IPS-20b (cell line): ENCODE data around the gene DNASE1L2.

Experiments
- H3K27ac ChIP-seq: one replicate; pipeline ENCODE4 v1.5.1; 2013; ENCODE audit warnings: low read length
- H3K27me3 ChIP-seq: 2 replicates; pipeline ENCODE4 v1.6.1; 2013; ENCODE audit warnings: mild to moderate bottlenecking, low read length, inconsistent platforms; ENCODE audit not compliant: insufficient read depth
- H3K36me3 ChIP-seq: 2 replicates; pipeline ENCODE4 v1.6.1; 2013; ENCODE audit warnings: low read depth, mild to moderate bottlenecking, inconsistent platforms, low read length, moderate library complexity; ENCODE audit not compliant: insufficient read depth
- H3K4me1 ChIP-seq: 2 replicates; pipeline ENCODE4 v1.6.1; 2013; ENCODE audit warnings: mild to moderate bottlenecking, control low read depth, inconsistent platforms, low read length, moderate library complexity; ENCODE audit not compliant: insufficient read depth
- H3K4me3 ChIP-seq: 2 replicates; pipeline ENCODE4 v1.5.1; 2013; ENCODE audit warnings: mild to moderate bottlenecking, low read length, inconsistent platforms
- H3K9ac ChIP-seq: 2 replicates; pipeline ENCODE4 v1.6.1; 2013; ENCODE audit warnings: low read depth, mild to moderate bottlenecking, inconsistent platforms, low read length, moderate library complexity
- H3K9me3 ChIP-seq: 2 replicates; pipeline ENCODE4 v1.6.1; 2013; ENCODE audit warnings: mild to moderate bottlenecking, low read depth, low read length, inconsistent platforms; ENCODE audit not compliant: insufficient read depth

DNASE1L2 gene

GRCh38 chr16:2278272-2278608 is 42.0 kb downstream of the DNASE1L2 start:
- H3K27me3 ChIP-seq: no peaks in the 10 kb centered on the region
- H3K27ac ChIP-seq: no peak overlapping the region
- no peaks in the 10 kb centered on the region for H3K36me3 ChIP-seq
- no peaks in the 10 kb centered on the region for H3K9me3 ChIP-seq
- H3K4me3 ChIP-seq: no peak overlapping the region
- no peaks in the 10 kb centered on the region for H3K4me1 ChIP-seq
- no peak overlapping the region for H3K9ac ChIP-seq

- no peaks in the 10 kb centered on the region for H3K27me3 ChIP-seq
Measured at GRCh38 chr16:2278956-2279800, 42.9 kb downstream of the DNASE1L2 start.

GRCh38 chr16:2280461-2280860 is 44.2 kb downstream of the DNASE1L2 start:
- H3K27ac ChIP-seq: no peak overlapping the region
- H3K36me3 ChIP-seq: no peaks in the 10 kb centered on the region
- H3K27me3 ChIP-seq: no peaks in the 10 kb centered on the region
- H3K4me3 ChIP-seq: no peak overlapping the region
- no peaks in the 10 kb centered on the region for H3K9me3 ChIP-seq
- H3K4me1 ChIP-seq: no peaks in the 10 kb centered on the region
- no peak overlapping the region for H3K9ac ChIP-seq

More at GRCh38 chr16:2278956-2279800, 42.9 kb downstream of the DNASE1L2 start:
- Histone ChIP-seq H3K36me3 (no peaks in the 10 kb centered on the region), H3K27ac (no peak overlapping the region), H3K4me3 (no peak overlapping the region), H3K4me1 (no peaks in the 10 kb centered on the region), H3K9ac (no peak overlapping the region), H3K9me3 (no peaks in the 10 kb centered on the region)

GRCh38 chr16:2280981-2281542 is 44.8 kb downstream of the DNASE1L2 start:
- no peak overlapping the region for H3K27ac ChIP-seq
- H3K27me3 ChIP-seq: no peaks in the 10 kb centered on the region
- H3K9me3 ChIP-seq: no peaks in the 10 kb centered on the region
- no peaks in the 10 kb centered on the region for H3K4me1 ChIP-seq
- no peak overlapping the region for H3K9ac ChIP-seq
- H3K4me3 ChIP-seq: no peak overlapping the region
- no peaks in the 10 kb centered on the region for H3K36me3 ChIP-seq

- no peak overlapping the region for H3K9ac ChIP-seq
- no peaks in the 10 kb centered on the region for H3K27me3 ChIP-seq
- no peaks in the 10 kb centered on the region for H3K36me3 ChIP-seq
- H3K27ac ChIP-seq: no peak overlapping the region
- no peaks in the 10 kb centered on the region for H3K4me1 ChIP-seq
- no peak overlapping the region for H3K4me3 ChIP-seq
- H3K9me3 ChIP-seq: no peaks in the 10 kb centered on the region
Measured at GRCh38 chr16:2282262-2282661, 46.0 kb downstream of the DNASE1L2 start.

GRCh38 chr16:2282866-2283555 is 46.8 kb downstream of the DNASE1L2 start:
- Histone ChIP-seq H3K36me3 (no peaks in the 10 kb centered on the region), H3K27me3 (no peaks in the 10 kb centered on the region), H3K9ac (no peak overlapping the region)

GRCh38 chr16:2284001-2284770 is 47.9 kb downstream of the DNASE1L2 start:
- H3K36me3 ChIP-seq: no peaks in the 10 kb centered on the region

More at GRCh38 chr16:2282866-2283555, 46.8 kb downstream of the DNASE1L2 start:
- H3K4me1 ChIP-seq: no peaks in the 10 kb centered on the region
- H3K9me3 ChIP-seq: no peaks in the 10 kb centered on the region
- H3K4me3 ChIP-seq: no peak overlapping the region
- H3K27ac ChIP-seq: no peak overlapping the region

GRCh38 chr16:2284797-2285576 is 48.7 kb downstream of the DNASE1L2 start:
- Histone ChIP-seq H3K9me3 (no peaks in the 10 kb centered on the region), H3K36me3 (no peaks in the 10 kb centered on the region), H3K27ac (no peak overlapping the region), H3K4me3 (no peak overlapping the region), H3K4me1 (no peaks in the 10 kb centered on the region), H3K27me3 (no peaks in the 10 kb centered on the region), H3K9ac (no peak overlapping the region)

More at GRCh38 chr16:2284001-2284770, 47.9 kb downstream of the DNASE1L2 start:
- no peak overlapping the region for H3K9ac ChIP-seq
- no peaks in the 10 kb centered on the region for H3K9me3 ChIP-seq
- H3K4me1 ChIP-seq: no peaks in the 10 kb centered on the region
- no peak overlapping the region for H3K27ac ChIP-seq
- H3K27me3 ChIP-seq: no peaks in the 10 kb centered on the region
- H3K4me3 ChIP-seq: no peak overlapping the region

- Histone ChIP-seq H3K4me3 (no peak overlapping the region), H3K27ac (no peak overlapping the region), H3K27me3 (no peaks in the 10 kb centered on the region), H3K9me3 (no peaks in the 10 kb centered on the region), H3K9ac (no peak overlapping the region), H3K4me1 (no peaks in the 10 kb centered on the region), H3K36me3 (no peaks in the 10 kb centered on the region)
Measured at GRCh38 chr16:2285731-2286191, 49.5 kb downstream of the DNASE1L2 start.

GRCh38 chr16:2286550-2286949 is 50.3 kb downstream of the DNASE1L2 start:
- no peaks in the 10 kb centered on the region for H3K4me1 ChIP-seq
- no peaks in the 10 kb centered on the region for H3K9me3 ChIP-seq

More at GRCh38 chr16:2286550-2286949, 50.3 kb downstream of the DNASE1L2 start:
- H3K4me3 ChIP-seq: no peak overlapping the region
- no peak overlapping the region for H3K27ac ChIP-seq
- H3K36me3 ChIP-seq: no peaks in the 10 kb centered on the region
- H3K9ac ChIP-seq: no peak overlapping the region
- H3K27me3 ChIP-seq: no peaks in the 10 kb centered on the region
